Loucy (cell line): ENCODE measurements around the gene ZNF750.

Experiments
- H2AFZ ChIP-seq: fragments of 200-600 bp; sonication (generic); 2 replicates; pipeline ENCODE4 v1.6.0; 2016; ENCODE audit warnings: antibody characterized with exemption, mild to moderate bottlenecking, low read length, moderate library complexity
- H3F3A ChIP-seq: fragments of 200-600 bp; 2 replicates; pipeline ENCODE4 v1.6.0; 2016; ENCODE audit warnings: antibody characterized with exemption, low read depth, mild to moderate bottlenecking
- H3K27me3 ChIP-seq: fragments of 200-600 bp; sonication (generic); 2 replicates; pipeline ENCODE4 v1.6.1; 2014; ENCODE audit warnings: low read length, mild to moderate bottlenecking; ENCODE audit not compliant: insufficient read depth, poor library complexity, severe bottlenecking
- H3K36me3 ChIP-seq: fragments of 200-600 bp; sonication (generic); 2 replicates; pipeline ENCODE4 v1.6.1; 2016; ENCODE audit warnings: low read length; ENCODE audit not compliant: insufficient read depth
- H3K4me1 ChIP-seq: fragments of 200-600 bp; sonication (generic); 2 replicates; pipeline ENCODE4 v1.5.1; 2014; ENCODE audit warnings: low read length, mild to moderate bottlenecking; ENCODE audit not compliant: insufficient read depth, poor library complexity, severe bottlenecking
- H3K4me2 ChIP-seq: fragments of 200-600 bp; sonication (generic); 2 replicates; pipeline ENCODE4 v1.6.0; 2014; ENCODE audit warnings: antibody characterized with exemption, low read length, low read depth, mild to moderate bottlenecking; ENCODE audit not compliant: poor library complexity, severe bottlenecking
- H3K4me3 ChIP-seq: fragments of 200-600 bp; sonication (generic); 2 replicates; pipeline ENCODE4 v1.5.1; 2014; ENCODE audit warnings: low read length, mild to moderate bottlenecking, mixed read lengths; ENCODE audit not compliant: poor library complexity, severe bottlenecking
- H3K79me2 ChIP-seq: fragments of 200-600 bp; sonication (generic); 2 replicates; pipeline ENCODE4 v1.6.1; 2014; ENCODE audit warnings: low read length; ENCODE audit not compliant: insufficient read depth
- H3K9ac ChIP-seq: fragments of 200-600 bp; sonication (generic); 2 replicates; pipeline ENCODE4 v1.6.0; 2014; ENCODE audit warnings: mild to moderate bottlenecking, low read depth, low read length, moderate library complexity; ENCODE audit not compliant: poor library complexity, severe bottlenecking
- H3K9me2 ChIP-seq: fragments of 200-600 bp; sonication (generic); replicated peaks from 2 replicates; pipeline ENCODE4 v1.6.1; 2016; ENCODE audit warnings: low read depth, low read length, mixed read lengths
- H3K9me3 ChIP-seq: fragments of 200-600 bp; sonication (generic); 2 replicates; pipeline ENCODE4 v1.6.1; 2014; ENCODE audit warnings: mild to moderate bottlenecking, antibody characterized with exemption, low read length, low read depth; ENCODE audit not compliant: insufficient read depth
- H4K20me1 ChIP-seq: fragments of 200-600 bp; sonication (generic); 2 replicates; pipeline ENCODE4 v1.6.0; 2014; ENCODE audit warnings: antibody characterized with exemption, low read length, mild to moderate bottlenecking; ENCODE audit not compliant: insufficient read depth, poor library complexity, severe bottlenecking
- CTCF ChIP-seq: fragments of 200-600 bp; sonication (generic); conservative IDR thresholded peaks from 2 replicates; pipeline ENCODE4 v1.5.1; 2014; ENCODE audit warnings: mild to moderate bottlenecking, antibody characterized with exemption, low read length
- EZH2phosphoT487 ChIP-seq: fragments of 200-600 bp; IDR thresholded peaks from 2 replicates; pipeline ENCODE4 v1.6.1; 2018; ENCODE audit warnings: antibody characterized with exemption, mild to moderate bottlenecking, moderate library complexity, borderline replicate concordance

ZNF750 gene

GRCh38 chr17:82794781-82795482 lies 44.9 kb downstream of the ZNF750 start:
- TF ChIP-seq CTCF (no peak), EZH2phosphoT487 (no peak)
- no peaks in the 10 kb centered on the region for H3K27me3 ChIP-seq
- H3K4me2 ChIP-seq: no peak overlapping the region
- peaks cover 11% of the 10 kb centered on the region for H4K20me1 ChIP-seq
- H3K9me2 ChIP-seq: no peaks in the 10 kb centered on the region
- H3K9me3 ChIP-seq: no peaks in the 10 kb centered on the region
- no peak overlapping the region for H2AFZ ChIP-seq
- H3K79me2 ChIP-seq: peaks cover 40% of the 10 kb centered on the region; the same call in 1 of the 2 replicates
- no peaks in the 10 kb centered on the region for H3K4me1 ChIP-seq
- H3K4me3 ChIP-seq: no peak overlapping the region
- no peak overlapping the region for H3K9ac ChIP-seq
- peaks cover 55% of the 10 kb centered on the region; the same call in 1 of the 2 replicates for H3K36me3 ChIP-seq
- no peaks in the 10 kb centered on the region for H3F3A ChIP-seq

- H4K20me1 ChIP-seq: peaks cover 11% of the 10 kb centered on the region
- H3K9me2 ChIP-seq: no peaks in the 10 kb centered on the region
- no peak overlapping the region for H3K4me3 ChIP-seq
- peaks cover 49% of the 10 kb centered on the region; the same call in 1 of the 2 replicates for H3K36me3 ChIP-seq
- H3K9me3 ChIP-seq: no peaks in the 10 kb centered on the region
- H2AFZ ChIP-seq: no peak overlapping the region
- H3K4me1 ChIP-seq: no peaks in the 10 kb centered on the region
- peaks cover 48% of the 10 kb centered on the region; the same call in 1 of the 2 replicates for H3K79me2 ChIP-seq
- no peaks in the 10 kb centered on the region for H3K27me3 ChIP-seq
- no peak for TF ChIP-seq EZH2phosphoT487
- no peak for TF ChIP-seq CTCF
- no peaks in the 10 kb centered on the region for H3F3A ChIP-seq
- no peak overlapping the region for H3K4me2 ChIP-seq
- no peak overlapping the region for H3K9ac ChIP-seq
Measured at GRCh38 chr17:82793974-82794630, 45.7 kb downstream of the ZNF750 start.

GRCh38 chr17:82791532-82791931 lies 48.3 kb downstream of the ZNF750 start:
- Histone ChIP-seq H3K4me1 (no peaks in the 10 kb centered on the region), H3K27me3 (no peaks in the 10 kb centered on the region), H3K36me3 (peaks cover 46% of the 10 kb centered on the region; the same call in 1 of the 2 replicates), H3K79me2 (peaks cover 53% of the 10 kb centered on the region; the same call in 1 of the 2 replicates), H3K4me3 (no peak overlapping the region), H2AFZ (no peak overlapping the region), H3K4me2 (no peak overlapping the region), H3K9me2 (no peaks in the 10 kb centered on the region), H4K20me1 (peaks cover 11% of the 10 kb centered on the region), H3F3A (no peaks in the 10 kb centered on the region), H3K9me3 (no peaks in the 10 kb centered on the region), H3K9ac (no peak overlapping the region)
- TF ChIP-seq EZH2phosphoT487 (no peak), CTCF (no peak)
